ENCODE data around the gene C2orf68. TPM values are rescaled to one million over a fixed set of nuclear protein-coding genes. Genes with fewer than 3 reads are reported as not detected.

C2orf68 gene
- total RNA-seq, 2 donors from 2014 or later = 13.0 to 21.9 TPM

DNA sequence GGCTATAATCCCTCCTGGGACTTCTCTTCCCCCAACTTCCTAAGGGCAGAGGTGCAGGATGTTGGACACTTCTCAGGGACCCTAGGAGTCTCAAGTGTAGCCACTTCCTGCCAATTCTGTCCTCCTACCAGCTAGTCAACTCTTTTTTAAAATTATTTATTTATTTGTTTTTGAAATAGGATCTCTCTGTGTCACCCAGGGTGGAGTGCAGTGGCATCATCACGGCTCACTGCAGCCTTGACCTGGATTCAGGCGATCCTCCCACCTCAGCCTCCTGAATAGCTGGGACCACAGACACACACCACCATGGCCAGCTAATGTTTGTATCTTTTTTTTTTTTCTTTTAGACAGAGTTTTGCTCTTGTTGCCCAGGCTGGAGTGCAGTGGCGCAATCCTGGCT is 44.6 kb upstream of the C2orf68 start:
- ATAC-seq (ENCODE audit: insufficient number of reproducible peaks, low FRiP score, low read depth) (no peak), DNase-seq (ENCODE audit: low spot score) (no peak)
- no peak overlapping the region for H3K4me3 ChIP-seq
- H3K36me3 ChIP-seq = peaks cover 7% of the 10 kb centered on the region
- H3K27me3 ChIP-seq (replicated peaks; ENCODE audit: insufficient read depth) = no peaks in the 10 kb centered on the region
- H3K9me3 ChIP-seq = no peaks in the 10 kb centered on the region
- no peak overlapping the region for H3K27ac ChIP-seq
- peaks cover 0 to under 1% of the 10 kb centered on the region in 2 donors for H3K4me1 ChIP-seq (ENCODE audit: control insufficient read depth in 1 of 2, low read depth in 2 of 2)
- no peak for TF ChIP-seq CTCF (IDR thresholded peaks at IDR 0.05)

DNA sequence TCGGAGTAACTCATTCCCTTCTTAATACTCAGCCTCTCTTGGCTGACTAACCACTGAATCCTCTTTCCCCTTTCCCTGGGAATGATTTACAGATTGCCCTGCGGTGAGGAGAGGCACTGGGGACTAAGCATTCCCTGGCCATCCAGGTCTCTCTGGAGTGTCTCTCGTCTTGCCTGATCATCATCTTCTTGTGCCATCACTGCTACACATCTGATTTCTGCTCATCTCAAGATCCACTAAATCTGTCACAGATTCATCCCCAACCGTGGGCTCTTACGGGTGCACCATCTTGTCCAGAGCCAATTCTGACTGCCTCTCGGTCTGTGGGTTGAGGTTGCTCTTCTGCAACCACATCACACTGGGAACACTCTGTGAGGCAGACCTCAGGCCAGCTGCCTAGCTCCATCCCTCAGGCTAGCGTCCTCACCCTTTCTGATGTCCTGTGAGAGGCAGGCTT is 44.1 kb upstream of the C2orf68 start:
- Histone ChIP-seq H3K27me3 (replicated peaks; ENCODE audit: insufficient read depth) (no peaks in the 10 kb centered on the region), H3K4me3 (no peak overlapping the region), H3K4me1 (ENCODE audit: control insufficient read depth in 1 of 2, low read depth in 2 of 2) (no peaks in the 10 kb centered on the region), H3K9me3 (no peaks in the 10 kb centered on the region), H3K27ac (no peak overlapping the region), H3K36me3 (peaks cover 11% of the 10 kb centered on the region)
- ATAC-seq (ENCODE audit: insufficient number of reproducible peaks, low FRiP score, low read depth) (no peak), DNase-seq (ENCODE audit: low spot score) (no peak)
- no peak for TF ChIP-seq CTCF (IDR thresholded peaks at IDR 0.05)

DNA sequence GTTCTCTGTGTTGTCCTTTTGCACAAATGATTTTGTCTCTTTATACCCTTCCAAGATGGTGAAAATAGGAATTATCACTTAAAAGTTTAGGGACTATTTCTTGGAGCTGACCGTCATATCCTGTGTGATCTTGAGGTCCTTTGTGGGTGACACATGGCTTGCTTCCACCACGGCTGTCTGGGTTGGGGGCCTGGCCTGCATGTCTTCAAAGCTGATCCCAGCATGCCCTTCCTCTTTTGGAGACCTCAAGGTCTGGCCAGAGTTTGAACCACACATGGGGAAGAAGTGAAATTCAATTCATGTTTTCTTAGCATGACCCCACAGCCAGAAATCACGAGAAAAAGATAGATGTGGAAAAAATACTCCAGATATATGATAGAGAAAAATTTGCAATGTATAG is 42.1 kb upstream of the C2orf68 start:
- DNase-seq (ENCODE audit: low spot score) (no peak), ATAC-seq (ENCODE audit: insufficient number of reproducible peaks, low FRiP score, low read depth) (no peak)
- no peak overlapping the region for H3K27ac ChIP-seq
- no peaks in the 10 kb centered on the region for H3K9me3 ChIP-seq
- H3K4me3 ChIP-seq = no peak overlapping the region
- no peaks in the 10 kb centered on the region for H3K27me3 ChIP-seq (replicated peaks; ENCODE audit: insufficient read depth)
- peaks cover 23% of the 10 kb centered on the region for H3K36me3 ChIP-seq
- no peak for TF ChIP-seq CTCF (IDR thresholded peaks at IDR 0.05)
- H3K4me1 ChIP-seq (ENCODE audit: control insufficient read depth in 1 of 2, low read depth in 2 of 2) = peaks cover 0 to 5% of the 10 kb centered on the region in 2 donors

DNA sequence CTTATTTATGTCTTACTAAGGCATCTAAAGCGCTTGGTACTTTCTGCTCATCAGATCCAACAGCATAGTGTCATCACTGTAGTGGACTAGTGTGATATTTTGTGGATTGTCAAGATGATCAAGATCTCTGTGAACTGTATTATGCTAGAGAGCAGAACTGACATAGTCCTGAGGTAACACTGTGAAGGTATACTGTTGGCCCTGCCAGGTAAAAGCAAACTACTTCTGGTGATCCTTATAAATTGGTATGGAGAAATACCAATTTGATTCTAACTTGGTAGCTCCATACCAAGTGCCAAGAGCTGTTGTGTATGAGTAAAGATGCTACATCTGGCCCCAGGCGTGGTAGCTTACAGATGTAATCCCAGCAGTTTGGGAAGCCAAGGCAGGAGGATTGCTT is 40.2 kb upstream of the C2orf68 start:
- H3K4me1 ChIP-seq (ENCODE audit: control insufficient read depth in 1 of 2, low read depth in 2 of 2) = peaks cover 0 to 5% of the 10 kb centered on the region in 2 donors
- H3K36me3 ChIP-seq = peaks cover 40% of the 10 kb centered on the region
- H3K4me3 ChIP-seq = no peak overlapping the region
- no peak overlapping the region for H3K27ac ChIP-seq
- no peaks in the 10 kb centered on the region for H3K9me3 ChIP-seq
- no peak for TF ChIP-seq CTCF (IDR thresholded peaks at IDR 0.05)
- H3K27me3 ChIP-seq (replicated peaks; ENCODE audit: insufficient read depth) = no peaks in the 10 kb centered on the region
- ATAC-seq (ENCODE audit: insufficient number of reproducible peaks, low FRiP score, low read depth) (no peak), DNase-seq (ENCODE audit: low spot score) (no peak)

DNA sequence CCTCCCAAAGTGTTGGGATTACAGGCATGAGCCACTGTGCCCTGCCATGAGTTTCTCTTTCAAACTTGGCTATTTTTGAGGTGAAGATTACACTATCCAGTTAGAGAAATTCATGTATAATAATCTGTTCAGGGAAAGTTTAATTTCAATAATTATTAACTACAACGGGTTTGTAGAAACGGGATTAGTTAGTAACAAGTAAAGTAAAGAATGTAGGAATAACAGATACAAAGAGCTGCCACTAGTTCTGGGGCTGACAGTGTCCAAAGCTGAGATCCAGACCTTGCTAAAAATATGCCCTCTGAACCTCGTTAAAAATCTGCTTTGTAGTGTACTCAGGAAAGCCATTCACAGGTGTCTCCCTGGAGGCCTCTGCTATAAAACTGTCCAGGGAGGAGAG is 39.2 kb upstream of the C2orf68 start:
- H3K4me3 ChIP-seq = no peak overlapping the region
- peaks cover 47% of the 10 kb centered on the region for H3K36me3 ChIP-seq
- H3K4me1 ChIP-seq (ENCODE audit: control insufficient read depth in 1 of 2, low read depth in 2 of 2) = peaks cover 0 to 5% of the 10 kb centered on the region in 2 donors
- H3K27me3 ChIP-seq (replicated peaks; ENCODE audit: insufficient read depth) = no peaks in the 10 kb centered on the region
- no peak for TF ChIP-seq CTCF (IDR thresholded peaks at IDR 0.05)
- no peak overlapping the region for H3K27ac ChIP-seq
- H3K9me3 ChIP-seq = no peaks in the 10 kb centered on the region
- DNase-seq (ENCODE audit: low spot score) (no peak), ATAC-seq (ENCODE audit: insufficient number of reproducible peaks, low FRiP score, low read depth) (no peak)

All from thoracic aorta (tissue), 2 donors.